NCI-H1930 (cell line): Measurements from ENCODE around the gene MX2.
A peak's percentile ranks its signal among the peaks of the same experiment; 100 is the strongest.
"Not testable (repeated sequence)": the region's sequence is repeated elsewhere in the genome, so short reads cannot be mapped to it uniquely, and the experiment has no call there.

Experiments used
- DNase-seq, 2 experiments: peaks; one replicate each; lab custom pipeline; 2025; lab: John Stamatoyannopoulos, UW

Gene MX2

DNA sequence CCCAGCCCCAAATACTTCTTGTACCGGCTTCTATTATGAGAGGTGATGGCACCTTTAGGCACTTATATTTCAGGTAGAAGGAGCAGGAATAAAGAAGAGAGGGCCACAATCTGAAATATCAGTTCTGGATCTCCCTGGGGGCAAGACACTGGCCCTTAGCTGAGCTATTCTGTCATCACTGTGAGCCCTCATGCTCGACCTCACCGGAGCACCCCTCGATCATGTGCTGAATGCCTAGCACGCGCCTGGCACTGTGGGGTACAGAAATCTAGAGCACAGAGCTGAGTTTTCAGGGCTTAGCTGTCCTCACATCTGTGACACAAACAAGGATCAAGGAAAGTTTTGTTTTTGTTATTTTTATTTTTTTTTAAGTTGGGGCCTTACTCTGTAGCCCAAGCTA, 56.6 kb downstream of the MX2 start:
- no peak for DNase-seq

DNA sequence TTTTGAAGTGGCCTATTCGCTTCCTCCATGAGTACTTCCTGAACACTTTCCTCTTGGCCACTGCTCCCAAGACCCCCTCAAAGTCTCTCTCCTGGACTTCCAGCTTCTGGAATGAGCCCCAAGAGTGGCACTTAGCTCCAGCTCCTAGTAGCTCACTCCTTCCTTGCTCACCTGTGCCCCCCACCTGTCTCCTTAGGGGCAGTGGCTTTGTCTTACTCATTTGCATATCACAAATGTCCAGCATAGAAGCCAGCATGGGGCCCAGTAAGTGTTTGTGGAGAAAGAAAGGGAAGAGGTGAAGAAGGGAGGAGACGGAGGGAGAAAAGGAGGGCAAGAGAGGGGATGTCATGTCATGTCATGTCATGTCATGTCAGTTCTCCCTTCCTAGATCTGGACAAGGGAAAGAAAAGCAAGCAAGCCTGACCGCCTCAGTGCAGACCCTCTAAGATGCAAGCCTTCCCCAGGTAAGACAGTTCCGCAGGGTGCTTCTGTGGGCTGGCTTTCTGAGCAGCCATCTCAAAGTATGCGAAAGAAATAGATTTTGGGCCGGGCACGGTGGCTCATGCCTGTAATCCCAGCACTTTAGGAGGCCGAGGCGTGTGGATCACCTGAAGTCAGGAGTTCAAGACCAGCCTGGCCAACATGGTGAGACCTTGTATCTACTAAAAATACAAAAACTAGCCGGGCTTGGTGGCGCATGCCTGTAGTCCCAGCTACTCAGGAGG, 57.3 kb downstream of the MX2 start:
- DNase-seq: no peak

DNA sequence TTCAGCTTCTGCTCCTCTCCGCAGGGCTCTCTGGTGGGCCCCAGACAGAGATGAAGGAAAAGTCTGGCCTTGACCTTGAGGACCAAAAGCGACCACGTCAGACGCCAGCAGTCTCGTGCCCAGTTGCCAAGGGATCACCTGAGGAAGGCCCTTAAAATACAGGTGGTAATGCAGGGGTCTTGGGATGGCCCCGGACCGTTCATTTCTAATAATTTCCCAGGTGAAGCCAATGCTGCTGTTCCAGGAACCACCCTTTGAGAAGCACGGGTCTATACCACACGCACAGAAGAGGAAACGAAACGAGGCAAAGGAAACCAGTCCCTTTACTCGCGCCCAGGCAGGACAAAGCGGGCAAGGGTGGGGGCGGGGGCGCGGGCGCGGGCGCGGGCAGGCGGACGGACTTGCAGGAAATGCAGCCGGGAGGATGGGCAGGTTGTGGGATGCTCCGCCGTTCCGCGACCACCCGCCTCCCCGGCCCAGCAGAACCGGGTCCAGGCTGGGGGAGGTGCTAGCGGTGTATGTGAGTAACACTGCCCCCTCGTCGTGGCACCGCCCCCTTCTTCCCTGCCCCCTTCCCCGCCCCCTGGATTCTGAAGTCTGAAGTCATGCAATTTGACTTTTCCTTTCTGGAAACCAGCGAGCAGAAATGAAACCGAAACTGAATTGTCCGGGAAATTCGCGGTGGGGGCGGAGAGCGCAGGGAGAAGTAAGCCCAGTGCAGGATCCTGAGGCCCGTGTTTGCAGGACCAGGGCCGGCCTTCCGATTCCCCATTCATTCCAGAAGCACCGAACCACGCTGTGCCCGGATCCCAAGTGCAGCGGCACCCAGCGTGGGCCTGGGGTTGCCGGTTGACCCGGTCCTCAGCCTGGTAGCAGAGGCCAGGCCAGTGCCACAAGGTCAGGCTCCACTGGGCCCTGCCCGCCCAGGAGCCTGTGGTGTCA, 58.4 kb downstream of the MX2 start:
- DNase-seq: peak; percentile 6 to 13

DNA sequence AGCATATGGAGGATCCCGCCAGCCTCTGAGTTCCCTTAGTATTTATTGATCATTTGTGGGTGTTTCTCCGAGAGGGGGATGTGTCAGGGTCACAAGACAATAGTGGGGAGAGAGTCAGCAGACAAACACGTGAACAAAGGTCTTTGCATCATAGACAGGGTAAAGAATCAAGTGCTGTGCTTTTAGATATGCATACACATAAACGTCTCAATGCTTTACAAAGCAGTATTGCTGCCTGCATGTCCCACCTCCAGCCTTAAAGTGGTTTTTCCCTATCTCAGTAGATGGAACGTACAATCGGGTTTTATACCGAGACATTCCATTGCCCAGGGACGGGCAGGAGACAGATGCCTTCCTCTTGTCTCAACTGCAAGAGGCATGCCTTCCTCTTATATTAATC, 59.2 kb downstream of the MX2 start:
- DNase-seq: not testable (repeated sequence)

DNA sequence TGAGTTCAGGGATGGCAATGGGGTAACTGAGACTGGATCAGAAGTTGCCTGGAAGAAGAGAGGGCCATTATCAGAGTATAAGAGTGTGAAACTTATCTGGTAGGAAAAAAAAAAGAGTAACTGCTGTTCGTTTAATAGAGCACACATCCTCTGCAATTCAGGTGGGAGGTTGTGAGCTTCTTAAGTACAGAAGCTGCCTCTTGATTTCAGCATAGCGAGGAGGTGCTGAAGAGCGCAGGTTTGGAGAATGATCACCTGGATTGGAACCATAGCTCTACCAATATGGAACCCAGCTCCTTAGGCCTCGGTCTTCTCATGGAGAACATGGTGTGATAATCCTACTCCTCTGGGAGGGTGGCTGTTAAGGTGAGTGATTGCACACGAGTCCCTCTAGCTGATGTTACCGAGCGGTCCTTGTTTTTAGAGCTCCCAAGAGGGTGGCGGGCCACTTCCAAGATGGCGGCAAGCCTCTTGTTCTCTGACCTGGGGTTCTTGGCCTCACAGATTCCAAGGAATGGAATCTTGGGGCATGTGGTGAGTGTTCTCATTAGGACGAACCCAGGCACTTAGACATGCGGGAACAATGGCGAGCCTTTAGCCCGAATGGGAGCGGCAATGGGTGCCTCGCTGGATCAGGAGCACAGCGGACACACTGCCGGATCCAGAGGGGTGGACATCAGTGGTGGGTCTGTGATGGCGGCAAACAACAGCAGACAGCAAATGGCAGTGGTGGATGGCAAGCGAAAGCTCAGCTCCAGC, 60.9 kb downstream of the MX2 start:
- DNase-seq: no peak

DNA sequence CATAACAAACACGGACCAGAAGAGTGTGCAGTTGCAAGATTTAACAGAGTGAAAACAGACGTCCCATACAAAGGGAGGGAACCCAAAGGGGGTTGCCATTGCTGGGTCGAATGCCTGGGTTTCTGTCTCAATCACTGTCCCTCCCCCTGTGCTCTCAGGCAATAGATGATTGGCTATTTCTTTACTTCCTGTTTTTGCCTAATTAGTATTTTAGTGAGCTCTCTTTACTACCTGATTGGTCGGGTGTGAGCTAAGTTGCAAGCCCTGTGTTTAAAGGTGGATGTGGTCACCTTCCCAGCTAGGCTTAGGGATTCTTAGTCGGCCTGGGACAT, 61.4 kb downstream of the MX2 start:
- not testable (repeated sequence) for DNase-seq

DNA sequence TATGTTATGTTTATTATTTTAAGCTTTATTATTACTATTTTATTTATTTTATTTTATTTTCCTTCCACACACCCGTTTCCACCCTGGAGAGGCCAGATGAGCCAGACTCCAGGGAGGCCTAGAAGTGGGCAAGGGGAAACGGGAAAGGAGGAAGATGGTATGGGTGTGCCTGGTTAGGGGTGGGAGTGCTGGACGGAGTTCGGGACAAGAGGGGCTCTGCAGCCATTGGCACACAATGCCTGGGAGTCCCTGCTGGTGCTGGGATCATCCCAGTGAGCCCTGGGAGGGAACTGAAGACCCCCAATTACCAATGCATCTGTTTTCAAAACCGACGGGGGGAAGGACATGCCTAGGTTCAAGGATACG, 63.7 kb downstream of the MX2 start:
- no peak for DNase-seq

DNA sequence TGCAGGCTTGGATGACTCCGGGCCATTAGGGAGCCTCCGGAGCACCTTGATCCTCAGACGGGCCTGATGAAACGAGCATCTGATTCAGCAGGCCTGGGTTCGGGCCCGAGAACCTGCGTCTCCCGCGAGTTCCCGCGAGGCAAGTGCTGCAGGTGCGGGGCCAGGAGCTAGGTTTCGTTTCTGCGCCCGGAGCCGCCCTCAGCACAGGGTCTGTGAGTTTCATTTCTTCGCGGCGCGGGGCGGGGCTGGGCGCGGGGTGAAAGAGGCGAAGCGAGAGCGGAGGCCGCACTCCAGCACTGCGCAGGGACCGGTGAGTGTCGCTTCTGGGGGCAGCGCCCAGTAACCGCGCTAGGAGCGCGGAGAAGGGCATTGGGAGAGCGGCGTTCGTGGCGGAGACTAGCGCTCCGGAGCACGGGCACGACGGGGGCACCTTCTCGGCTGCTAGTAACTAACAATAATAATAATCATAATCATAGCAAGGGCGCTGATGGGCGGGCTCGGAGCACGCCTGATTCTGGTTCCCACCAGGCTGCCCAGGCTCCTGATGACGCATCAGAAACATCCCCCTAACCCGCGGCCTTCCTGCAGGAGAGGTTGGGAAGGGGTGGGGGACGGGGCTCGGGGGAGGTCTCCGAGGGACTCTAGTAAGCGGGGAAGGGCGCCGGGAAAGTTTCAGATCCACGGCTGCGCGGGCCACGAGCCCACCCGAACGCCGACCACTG, 64.3 kb downstream of the MX2 start, which contains the start of gene MX1:
Gene MX1, plus strand, starts transcription at position 286 of the 722 bp plus-strand sequence. CDS start 5,832 bp downstream, outside the sequence.
- no peak for DNase-seq

DNA sequence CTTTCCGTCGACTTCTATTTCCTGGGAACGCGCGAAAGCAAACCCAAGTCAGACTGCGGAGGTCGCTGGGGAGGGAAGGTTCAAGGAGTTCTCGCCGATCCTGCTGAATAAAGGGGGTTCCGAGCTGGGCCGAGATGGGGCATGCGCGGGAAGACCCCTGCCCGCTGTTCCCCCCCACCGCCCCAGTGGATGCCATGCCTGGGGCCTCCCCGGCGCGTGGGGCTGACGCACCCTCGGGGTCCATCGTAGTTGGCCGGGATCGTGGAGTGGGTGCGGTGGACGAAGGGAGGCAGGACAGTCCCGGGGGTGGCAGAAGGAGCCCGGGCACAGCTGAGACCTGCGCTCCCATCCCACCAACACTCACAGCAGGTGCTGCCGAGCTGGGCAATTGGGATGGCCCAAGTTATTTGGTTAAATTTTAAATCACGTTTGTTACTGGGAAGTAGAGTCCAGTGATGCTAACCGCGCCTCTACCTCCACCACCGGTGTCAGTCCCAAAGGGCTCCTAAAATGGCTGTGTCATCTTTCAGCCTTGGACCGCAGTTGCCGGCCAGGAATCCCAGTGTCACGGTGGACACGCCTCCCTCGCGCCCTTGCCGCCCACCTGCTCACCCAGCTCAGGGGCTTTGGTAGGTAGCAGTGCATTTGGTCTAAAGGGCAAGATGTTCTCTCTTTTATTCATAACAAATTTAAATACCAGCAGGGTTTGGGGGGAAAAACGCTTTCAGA, 65.0 kb downstream of the MX2 start:
- no peak for DNase-seq

DNA sequence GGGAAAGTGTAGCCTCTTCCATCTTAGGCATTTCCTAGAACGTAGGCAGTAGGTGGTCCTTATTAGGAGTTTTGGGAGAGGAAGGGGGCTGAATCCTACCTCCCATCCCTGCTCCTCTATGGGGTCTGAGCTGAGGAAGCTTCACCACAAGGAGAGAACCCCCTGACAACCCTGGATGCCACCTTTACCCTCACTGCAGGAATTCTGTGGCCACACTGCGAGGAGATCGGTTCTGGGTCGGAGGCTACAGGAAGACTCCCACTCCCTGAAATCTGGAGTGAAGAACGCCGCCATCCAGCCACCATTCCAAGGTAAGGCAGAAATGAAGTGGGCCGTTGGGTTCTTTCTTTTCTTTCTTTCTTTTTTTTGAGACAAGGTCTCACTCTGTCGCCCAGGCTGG, 65.7 kb downstream of the MX2 start:
- DNase-seq: no peak

DNA sequence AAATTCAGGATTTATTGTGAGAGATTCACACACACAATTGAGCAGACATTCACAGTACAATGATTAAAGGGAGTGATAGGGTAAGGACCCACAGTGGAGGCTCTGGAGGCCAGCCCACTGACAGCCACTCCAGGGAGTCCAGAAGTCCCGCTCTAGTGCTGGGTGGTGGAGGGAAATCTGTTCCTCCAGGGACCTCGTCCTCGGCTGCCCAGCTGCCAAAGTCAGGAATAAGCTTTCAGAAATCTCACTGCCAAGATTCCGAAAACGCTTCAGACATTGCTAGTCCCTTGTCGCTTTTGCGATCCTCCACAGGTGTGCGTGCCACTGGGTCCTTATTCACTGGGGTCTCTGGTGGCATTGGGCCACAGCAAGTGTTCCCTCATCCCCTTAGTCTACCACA, 66.5 kb downstream of the MX2 start:
- no peak for DNase-seq

DNA sequence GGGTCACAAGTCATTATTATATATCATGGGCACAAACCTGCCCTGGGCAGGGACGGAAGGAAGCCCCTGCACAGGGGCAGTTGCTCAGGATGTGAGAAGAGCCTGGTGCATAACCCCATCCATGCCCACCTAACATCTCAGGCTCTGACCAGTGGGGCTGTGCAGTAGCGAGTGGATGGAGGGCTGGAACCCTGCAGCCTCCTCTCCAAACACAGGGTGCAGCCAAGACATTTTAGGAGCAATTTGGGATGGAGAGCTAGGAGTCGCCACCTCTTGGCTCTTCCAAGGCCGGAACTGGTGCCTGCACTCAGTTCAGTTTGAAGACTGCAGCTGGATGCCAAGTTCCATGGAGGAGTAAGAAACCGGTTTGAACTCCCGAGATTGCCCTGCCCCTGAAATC, 67.0 kb downstream of the MX2 start:
- no peak for DNase-seq

DNA sequence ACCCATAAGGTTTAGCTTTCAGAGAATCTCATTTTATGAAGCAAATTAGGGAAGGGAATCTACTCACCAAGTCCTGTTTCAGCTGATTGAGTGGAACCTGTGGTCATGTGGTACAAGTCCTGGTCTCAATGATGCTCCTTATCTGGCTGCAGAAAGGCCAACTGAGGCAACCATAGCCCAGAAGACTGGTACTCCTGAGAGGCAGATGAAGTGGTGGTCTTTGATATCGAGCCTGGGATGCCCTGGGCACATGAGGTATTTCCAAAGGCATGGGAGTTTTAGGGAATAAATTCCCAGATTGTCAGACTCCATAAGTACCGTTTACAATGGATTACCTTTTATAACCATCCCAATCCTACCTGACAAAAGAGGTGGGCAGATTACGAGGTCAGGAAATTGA, 67.5 kb downstream of the MX2 start:
- DNase-seq: no peak

DNA sequence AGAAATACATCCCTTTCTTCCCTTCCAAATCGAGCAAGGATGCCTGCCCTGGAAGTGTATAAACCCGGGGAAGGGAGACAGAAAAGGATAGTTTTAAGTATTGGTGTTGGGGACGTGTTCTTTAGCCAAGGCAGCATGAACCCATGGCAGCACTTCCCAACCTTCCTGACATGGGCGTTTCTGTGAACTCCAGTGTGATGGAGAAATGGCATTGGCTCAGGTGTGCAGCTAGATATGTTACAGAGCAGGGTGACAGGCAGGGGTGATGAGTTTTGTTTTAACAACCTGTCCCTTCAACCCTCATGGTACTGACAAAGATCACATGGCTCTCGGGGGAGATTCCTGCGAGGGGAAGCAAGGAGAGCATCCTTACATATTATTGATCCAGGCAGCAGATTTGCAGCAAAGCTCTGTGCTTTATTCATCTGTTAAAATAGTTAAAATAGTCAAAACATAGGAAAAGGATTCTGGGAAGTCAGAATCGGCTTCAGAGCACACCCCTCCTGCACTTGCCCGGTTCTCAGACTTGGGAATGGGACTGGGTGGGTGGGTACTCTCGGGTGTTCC, 68.2 kb downstream of the MX2 start:
- DNase-seq: no peak

DNA sequence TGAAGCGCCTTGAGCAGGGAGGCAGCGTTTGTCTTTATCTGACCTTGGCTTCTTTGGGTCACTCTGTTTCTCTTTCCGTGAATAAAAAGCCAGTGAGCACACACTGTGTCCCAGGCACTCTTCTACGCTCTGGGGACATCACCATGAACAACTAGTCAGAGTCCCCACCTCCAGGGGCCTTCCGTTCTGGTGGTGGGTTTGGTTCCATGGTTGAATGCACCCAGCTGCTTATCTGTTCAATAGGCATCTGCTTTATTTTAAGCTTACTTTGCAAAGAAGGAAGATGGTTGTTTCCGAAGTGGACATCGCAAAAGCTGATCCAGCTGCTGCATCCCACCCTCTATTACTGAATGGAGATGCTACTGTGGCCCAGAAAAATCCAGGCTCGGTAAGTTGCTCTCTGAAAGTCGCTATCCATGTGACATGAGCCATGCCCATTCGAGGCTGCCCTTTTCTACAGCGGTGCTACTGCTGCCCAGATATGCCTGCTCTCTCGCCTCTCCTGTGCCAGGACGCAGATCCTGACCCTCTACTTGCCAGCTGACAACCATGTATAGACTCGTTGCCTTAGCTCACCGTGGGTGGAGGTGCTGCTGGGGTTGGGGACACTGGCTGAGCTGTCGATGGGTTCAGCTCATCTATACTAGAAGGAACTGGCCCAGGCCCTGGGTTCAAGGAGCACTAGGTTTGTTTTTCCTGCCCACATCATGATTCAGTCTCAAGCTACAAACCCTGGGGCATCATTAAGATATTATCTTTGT, 70.1 kb downstream of the MX2 start:
- no peak for DNase-seq

DNA sequence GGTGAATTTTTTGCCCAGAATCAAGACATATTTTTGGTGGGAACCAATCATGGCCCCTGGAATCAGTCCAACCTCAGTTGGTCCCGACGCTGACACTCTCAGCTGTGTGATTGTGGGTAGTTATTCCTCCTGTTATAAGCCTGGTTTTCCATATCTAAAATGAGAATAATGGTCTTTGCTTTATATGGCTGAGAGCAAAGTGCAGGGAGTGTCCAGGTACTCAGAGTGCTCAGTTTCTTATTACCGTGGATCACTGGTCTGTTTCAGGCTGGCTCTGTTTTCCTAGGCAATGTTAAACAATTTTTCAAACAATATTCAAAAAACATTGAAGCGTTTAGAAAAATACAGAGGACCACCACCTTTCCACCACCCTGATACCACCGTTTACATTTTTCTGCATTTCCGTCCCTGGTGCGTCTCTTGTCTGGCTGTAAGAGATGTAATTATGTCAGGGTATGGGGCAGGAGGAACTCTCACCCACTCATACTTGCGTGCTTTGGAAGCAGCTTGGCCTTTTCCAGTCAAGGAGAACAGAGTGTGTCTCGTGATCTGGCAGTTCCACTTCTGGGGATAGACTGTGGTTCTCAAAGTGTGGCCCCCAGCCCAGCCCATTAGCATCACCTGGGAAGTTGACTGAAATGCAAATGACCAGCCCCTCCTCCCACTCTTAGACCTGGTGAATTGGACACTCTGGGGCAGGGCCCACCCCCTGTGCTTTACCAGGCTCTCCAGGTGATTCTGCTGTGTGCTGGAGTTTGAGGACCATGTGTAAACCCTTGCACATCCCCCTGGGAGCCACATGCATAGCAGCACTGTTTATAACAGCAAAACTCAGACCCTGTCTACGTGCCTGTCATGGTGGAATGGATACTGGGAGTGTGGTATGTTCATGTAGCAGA, 71.0 kb downstream of the MX2 start:
- no peak for DNase-seq

DNA sequence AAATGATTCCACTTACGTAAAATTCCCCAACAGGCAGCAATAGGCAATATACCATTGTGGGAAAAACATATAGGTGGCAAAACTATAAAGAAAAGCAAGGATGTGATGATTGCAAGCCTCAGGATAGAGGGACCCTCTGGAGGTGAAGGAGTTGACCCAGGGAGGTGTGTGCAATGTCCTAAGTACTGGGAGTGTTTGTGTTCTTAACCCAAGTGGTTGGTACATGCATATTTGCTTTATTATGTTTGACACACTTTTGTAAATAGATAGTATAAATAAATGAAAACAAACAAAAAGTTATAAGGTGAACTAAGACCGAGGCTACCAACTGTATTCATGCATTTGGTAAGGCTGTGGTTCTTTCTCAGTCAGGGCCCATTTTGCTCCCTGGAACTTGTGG, 71.7 kb downstream of the MX2 start:
- no peak for DNase-seq

DNA sequence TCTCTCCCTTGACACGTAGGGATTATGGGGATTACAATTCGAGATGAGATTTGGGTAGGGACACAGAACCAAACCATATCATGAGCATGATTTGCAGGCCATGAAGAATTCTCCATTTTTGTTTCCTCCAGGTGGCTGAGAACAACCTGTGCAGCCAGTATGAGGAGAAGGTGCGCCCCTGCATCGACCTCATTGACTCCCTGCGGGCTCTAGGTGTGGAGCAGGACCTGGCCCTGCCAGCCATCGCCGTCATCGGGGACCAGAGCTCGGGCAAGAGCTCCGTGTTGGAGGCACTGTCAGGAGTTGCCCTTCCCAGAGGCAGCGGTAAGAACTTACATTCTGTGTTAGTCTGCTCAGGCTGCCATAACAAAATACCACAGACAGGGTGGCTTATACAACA, 73.9 kb downstream of the MX2 start:
- DNase-seq: no peak

DNA sequence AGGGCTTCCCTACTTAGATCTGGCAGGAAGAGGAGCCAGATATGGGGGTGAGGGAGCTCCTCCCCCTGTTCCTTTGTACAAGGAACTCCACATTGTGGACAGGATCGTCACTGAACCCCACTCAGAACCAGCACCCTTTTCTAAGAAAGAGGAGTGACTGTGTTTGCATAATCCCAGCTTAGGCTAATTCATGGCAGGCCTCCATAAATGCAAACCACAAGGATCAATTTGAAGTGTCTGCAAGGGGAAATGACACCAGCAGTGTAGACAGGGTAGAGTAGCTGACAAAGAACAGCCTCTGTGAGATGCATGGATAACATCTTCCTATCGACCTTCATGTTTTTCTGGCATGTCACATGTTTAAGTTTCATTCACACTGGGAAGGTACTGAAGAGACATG, 75.9 kb downstream of the MX2 start:
- no peak for DNase-seq
